Panc1 (cell line): ENCODE measurements around the gene PHTF2. TPM values are rescaled to one million over a fixed set of nuclear protein-coding genes. Genes with fewer than 3 reads are reported as not detected.

Experiments
- ATAC-seq: fragments of 200-7000 bp; cut with Tn5 transposase; 2 replicates; pipeline ENCODE4 v1.9.1; 2020; ENCODE audit warnings: mild to moderate bottlenecking, moderate library complexity
- BruUV-seq: library from RNA; stranded (reverse); fragments of 400-500 nt; replicated peaks from 2 replicates; lab custom pipeline; 2021; lab: Mats Ljungman, UMichigan
- CTCF ChIA-PET: fragments of 300-600 bp; sonication (Branson Sonifier 250); formaldehyde crosslinking; loops from one replicate; lab custom pipeline; 2022; ENCODE audit warnings: antibody characterized with exemption; lab: Charles Lee
- POLR2A ChIA-PET: fragments of 300-600 bp; sonication (Branson Sonifier 250); formaldehyde crosslinking; loops from one replicate; lab custom pipeline; 2022; ENCODE audit warnings: antibody characterized with exemption; lab: Charles Lee
- DNase-seq: peaks from one replicate; pipeline ENCODE4 v3.0.0-alpha.2; 2010; ENCODE audit warnings: low read depth, low spot score
- H3K27ac ChIP-seq: 2 replicates; pipeline ENCODE4 v1.5.1; 2011; ENCODE audit warnings: mild to moderate bottlenecking, low read length, inconsistent platforms
- H3K27me3 ChIP-seq: fragments of 200-500 bp; sonication (Bioruptor generic); 2 replicates; pipeline ENCODE4 v1.6.0; 2014; ENCODE audit warnings: low read length, inconsistent platforms; ENCODE audit not compliant: control insufficient read depth, insufficient read depth
- H3K36me3 ChIP-seq: fragments of 200-500 bp; sonication (Bioruptor generic); 2 replicates; pipeline ENCODE4 v1.5.1; 2014; ENCODE audit warnings: inconsistent platforms, mild to moderate bottlenecking, low read length, moderate library complexity; ENCODE audit not compliant: control insufficient read depth, insufficient read depth
- H3K4me1 ChIP-seq: 2 replicates; pipeline ENCODE4 v1.5.1; 2011; ENCODE audit warnings: inconsistent platforms, mild to moderate bottlenecking, low read length, moderate library complexity; ENCODE audit not compliant: control insufficient read depth, insufficient read depth
- H3K4me3 ChIP-seq, 2 experiments: 2 replicates each; pipeline ENCODE4 v1.5.1; 2011 to 2012; ENCODE audit warnings: low read depth in 2 of 2, low read length in 2 of 2, mild to moderate bottlenecking in 2 of 2, inconsistent platforms in 1 of 2, moderate library complexity in 1 of 2
- H3K9me3 ChIP-seq: fragments of 200-500 bp; sonication (Bioruptor generic); 2 replicates; pipeline ENCODE4 v1.5.1; 2014; ENCODE audit warnings: low read depth, mild to moderate bottlenecking, inconsistent platforms, low read length, moderate library complexity; ENCODE audit not compliant: control insufficient read depth, insufficient read depth
- CTCF ChIP-seq: fragments of 450-650 bp; IDR thresholded peaks from 2 replicates; pipeline ENCODE4 v1.5.1; 2017; ENCODE audit warnings: mild to moderate bottlenecking
- POLR2AphosphoS5 ChIP-seq: IDR thresholded peaks from 2 replicates; pipeline ENCODE4 v1.6.1; 2012; ENCODE audit warnings: mild to moderate bottlenecking, low read depth, low read length, moderate library complexity
- REST ChIP-seq, 2 experiments: IDR thresholded peaks; 2 replicates each; pipeline ENCODE4 v1.6.1; 2011 to 2012; ENCODE audit warnings: low read depth in 2 of 2, control low read depth in 1 of 2, low read length in 1 of 2, mild to moderate bottlenecking in 1 of 2, moderate library complexity in 1 of 2; ENCODE audit not compliant: insufficient read depth in 1 of 2
- SIN3A ChIP-seq: IDR thresholded peaks from 2 replicates; pipeline ENCODE4 v1.6.1; 2012; ENCODE audit warnings: low read depth, mild to moderate bottlenecking, low read length, moderate library complexity, borderline replicate concordance; ENCODE audit not compliant: insufficient read depth
- TCF7L2 ChIP-seq: IDR thresholded peaks from 2 replicates; pipeline ENCODE4 v1.6.1; 2011; ENCODE audit warnings: mild to moderate bottlenecking, low read depth, low read length, inconsistent platforms
- in situ Hi-C: cut with HindIII; loops from 2 replicates; pipeline ENCODE4 v1.10.0; 2016; ENCODE audit warnings: low sequenced_read_pairs, low pct_unique_long_range_greater_than_20kb
- intact Hi-C: fragments of 100-400 bp; cut with micrococcal nuclease; formaldehyde crosslinking; loops from one replicate; pipeline ENCODE4 v1.10.0; 2022; ENCODE audit not compliant: unreplicated experiment
- total RNA-seq: library from RNA; stranded (reverse); gene quantifications from one replicate; pipeline ENCODE4 v1.2.1, GENCODE V29; 2021; ENCODE audit not compliant: unreplicated experiment

Gene PHTF2
- total RNA-seq, 1 experiment from 2014 or later: 61.5 TPM

GRCh38 chr7:77796109-77796508 lies 2.5 kb upstream of the PHTF2 start:
- no peaks in the 10 kb centered on the region for H3K9me3 ChIP-seq
- intact Hi-C loops (loop anchor here (10.0 kb wide), 1 partner anchor 139 kb away; no protein-coding TSS in a partner anchor), in situ Hi-C loops (no loop called here)
- peak overlapping the region in 1 of 2 experiments; percentile 99; a peak in 2 of 4 replicates for H3K4me3 ChIP-seq
- CTCF ChIA-PET: no interaction called here
- H3K4me1 ChIP-seq: peaks cover 30% of the 10 kb centered on the region
- no peak overlapping the region for H3K27ac ChIP-seq
- ATAC-seq (no peak), DNase-seq (no peak)
- POLR2A ChIA-PET: no interaction called here
- no TSS peak for BruUV-seq
- H3K36me3 ChIP-seq: no peaks in the 10 kb centered on the region; the same call in 1 of the 2 replicates
- H3K27me3 ChIP-seq: no peaks in the 10 kb centered on the region
- TF ChIP-seq REST (IDR thresholded peaks at IDR 0.05; ENCODE audit: insufficient read depth in 1 of 2, low read depth in 2 of 2, low read length in 1 of 2) (no peak), SIN3A (no peak), CTCF (no peak), TCF7L2 (no peak), POLR2AphosphoS5 (no peak)

DNA sequence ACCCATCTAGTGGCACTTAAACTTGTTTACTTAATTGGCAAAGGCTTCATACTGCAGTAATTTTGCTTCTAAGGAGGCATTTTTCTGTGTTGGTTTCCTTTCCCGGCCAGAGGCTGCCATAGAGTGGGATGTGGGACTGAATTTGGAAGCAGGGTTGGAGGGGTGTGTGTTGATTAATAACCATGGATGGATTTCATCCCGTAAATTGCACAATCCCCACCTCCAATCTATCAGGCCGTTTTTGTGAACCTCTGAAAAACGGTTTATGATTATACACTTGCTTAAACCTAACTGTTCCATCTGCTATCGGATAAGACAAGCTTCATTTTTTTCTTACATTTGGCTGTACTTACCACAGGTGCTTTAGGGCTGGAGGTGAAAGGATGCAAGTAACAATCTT lies 1.6 kb upstream of the PHTF2 start:
- intact Hi-C loops: loop anchor here (10.0 kb wide), 1 partner anchor 138 kb away; no protein-coding TSS in a partner anchor
- H3K4me3 ChIP-seq: peak overlapping the region; percentile 80 to 99
- in situ Hi-C loops: no loop called here
- POLR2A ChIA-PET: no interaction called here
- ATAC-seq: no peak
- no peak for DNase-seq
- TF ChIP-seq SIN3A: no peak
- TF ChIP-seq TCF7L2: no peak
- TF ChIP-seq CTCF: no peak
- TF ChIP-seq REST (IDR thresholded peaks at IDR 0.05; ENCODE audit: insufficient read depth in 1 of 2, low read depth in 2 of 2, low read length in 1 of 2): no peak
- TF ChIP-seq POLR2AphosphoS5: no peak
- H3K9me3 ChIP-seq: no peaks in the 10 kb centered on the region
- H3K27me3 ChIP-seq: no peaks in the 10 kb centered on the region
- BruUV-seq: no TSS peak
- H3K4me1 ChIP-seq: peaks cover 23% of the 10 kb centered on the region
- CTCF ChIA-PET: no interaction called here
- peak overlapping the region; percentile 98 for H3K27ac ChIP-seq
- no peaks in the 10 kb centered on the region; the same call in 1 of the 2 replicates for H3K36me3 ChIP-seq
